Lower leg skin (tissue), 3 donors: ENCODE data around the gene DAB2IP.

ENCODE experiments used
- POLR2A ChIP-seq, 2 donors: fragments of 450-650 bp; IDR thresholded peaks; one replicate each; pipeline ENCODE4 v1.6.1; 2016 to 2017; ENCODE audit warnings: antibody characterized with exemption in 2 of 2, mild to moderate bottlenecking in 1 of 2, moderate library complexity in 1 of 2
- TF ChIP-seq, protein P1 (sequence below), 3 donors: fragments of 450-650 bp; IDR thresholded peaks; one replicate each; pipeline ENCODE4 v1.5.1; 2016; ENCODE audit warnings: antibody characterized with exemption in 3 of 3, mild to moderate bottlenecking in 3 of 3, moderate library complexity in 2 of 3

DNA sequence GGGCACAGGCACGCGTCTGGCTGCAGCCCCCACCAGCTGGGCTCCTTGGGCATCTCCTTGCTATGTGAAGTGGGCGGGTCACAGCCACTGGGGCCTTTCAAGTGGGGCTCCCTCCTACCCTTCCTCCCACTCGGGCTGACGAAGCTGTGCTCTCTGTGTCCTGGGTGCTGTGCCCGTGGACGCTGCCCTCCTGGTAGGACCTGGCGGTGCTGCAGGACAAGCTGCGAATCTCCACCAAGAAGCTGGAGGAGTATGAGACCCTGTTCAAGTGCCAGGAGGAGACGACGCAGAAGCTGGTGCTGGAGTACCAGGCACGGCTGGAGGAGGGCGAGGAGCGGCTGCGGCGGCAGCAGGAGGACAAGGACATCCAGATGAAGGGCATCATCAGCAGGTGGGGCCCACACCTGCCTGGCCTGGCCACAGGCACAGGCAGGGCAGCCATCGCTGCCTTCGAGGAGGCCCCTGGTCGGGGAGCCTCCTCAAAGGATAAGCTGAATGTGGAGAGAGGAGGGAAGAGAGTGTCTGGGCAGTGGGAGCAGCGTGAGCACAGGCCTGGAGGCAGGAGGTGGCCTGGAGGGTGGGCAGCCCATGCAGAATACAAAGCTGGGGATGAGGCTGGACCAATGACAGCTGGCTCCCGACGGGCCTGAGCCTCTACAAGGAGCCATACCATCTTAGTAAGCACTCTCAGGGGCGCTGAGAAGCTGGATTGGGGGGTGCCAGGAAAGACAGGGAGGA lies 124.7 kb downstream of the DAB2IP start:
- TF ChIP-seq, protein P1, sequence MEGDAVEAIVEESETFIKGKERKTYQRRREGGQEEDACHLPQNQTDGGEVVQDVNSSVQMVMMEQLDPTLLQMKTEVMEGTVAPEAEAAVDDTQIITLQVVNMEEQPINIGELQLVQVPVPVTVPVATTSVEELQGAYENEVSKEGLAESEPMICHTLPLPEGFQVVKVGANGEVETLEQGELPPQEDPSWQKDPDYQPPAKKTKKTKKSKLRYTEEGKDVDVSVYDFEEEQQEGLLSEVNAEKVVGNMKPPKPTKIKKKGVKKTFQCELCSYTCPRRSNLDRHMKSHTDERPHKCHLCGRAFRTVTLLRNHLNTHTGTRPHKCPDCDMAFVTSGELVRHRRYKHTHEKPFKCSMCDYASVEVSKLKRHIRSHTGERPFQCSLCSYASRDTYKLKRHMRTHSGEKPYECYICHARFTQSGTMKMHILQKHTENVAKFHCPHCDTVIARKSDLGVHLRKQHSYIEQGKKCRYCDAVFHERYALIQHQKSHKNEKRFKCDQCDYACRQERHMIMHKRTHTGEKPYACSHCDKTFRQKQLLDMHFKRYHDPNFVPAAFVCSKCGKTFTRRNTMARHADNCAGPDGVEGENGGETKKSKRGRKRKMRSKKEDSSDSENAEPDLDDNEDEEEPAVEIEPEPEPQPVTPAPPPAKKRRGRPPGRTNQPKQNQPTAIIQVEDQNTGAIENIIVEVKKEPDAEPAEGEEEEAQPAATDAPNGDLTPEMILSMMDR (IDR thresholded peaks at IDR 0.05) = no peak
- no peak for TF ChIP-seq POLR2A (IDR thresholded peaks at IDR 0.05)
